A549 (cell line): ENCODE results near the gene ACO1.

ENCODE experiments used
- EP300 ChIP-seq, 2 experiments: fragments of >200 bp; sonication (Bioruptor Twin); formaldehyde crosslinking; IDR thresholded peaks; 2 replicates in 1 of 2; 3 replicates in 1 of 2; pipeline ENCODE4 v1.6.1; 2016 to 2017
- KDM1A ChIP-seq: fragments of 200-600 bp; sonication (generic); IDR thresholded peaks from 2 replicates; pipeline ENCODE4 v1.6.1; 2016; ENCODE audit warnings: low read depth, mild to moderate bottlenecking
- KDM5A ChIP-seq: fragments of 200-600 bp; sonication (generic); IDR thresholded peaks from 2 replicates; pipeline ENCODE4 v1.6.1; 2016; ENCODE audit warnings: antibody characterized with exemption, mild to moderate bottlenecking
- POLR2A ChIP-seq: IDR thresholded peaks from 2 replicates; pipeline ENCODE4 v1.6.1; 2012; ENCODE audit warnings: mild to moderate bottlenecking, low read length
- SMC3 ChIP-seq: fragments of >200 bp; sonication (Bioruptor Twin); formaldehyde crosslinking; IDR thresholded peaks from 3 replicates; pipeline ENCODE4 v1.6.1; 2018; ENCODE audit warnings: inconsistent platforms
- TF ChIP-seq, protein P1 (sequence below): fragments of >200 bp; sonication (Bioruptor Twin); formaldehyde crosslinking; IDR thresholded peaks from 3 replicates; pipeline ENCODE4 v1.5.1; 2016
- TF ChIP-seq, protein P2 (sequence below): fragments of 200-600 bp; sonication (generic); IDR thresholded peaks from 2 replicates; pipeline ENCODE4 v1.6.1; 2016; ENCODE audit warnings: antibody characterized with exemption, mild to moderate bottlenecking, moderate library complexity

DNA sequence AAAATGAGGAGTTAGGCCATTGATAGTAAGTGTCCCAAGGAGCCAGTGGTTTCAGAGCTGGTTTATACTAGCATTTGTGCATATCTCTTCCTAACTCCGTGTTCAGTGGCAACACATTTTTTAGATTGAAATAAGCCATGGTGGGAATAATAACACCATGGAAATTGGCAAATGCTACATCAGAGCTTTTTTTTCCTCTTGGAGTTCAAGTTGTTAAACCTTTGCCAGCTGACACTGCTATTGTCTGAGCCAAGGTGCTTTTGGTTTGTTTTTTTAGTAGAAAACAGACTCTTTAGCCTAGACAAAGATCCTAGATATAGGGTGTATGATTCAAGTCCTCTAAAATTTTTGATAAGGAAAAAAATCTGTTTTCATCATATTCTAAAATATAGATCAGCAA lies 2.8 kb downstream of the ACO1 start:
- TF ChIP-seq, protein P1, sequence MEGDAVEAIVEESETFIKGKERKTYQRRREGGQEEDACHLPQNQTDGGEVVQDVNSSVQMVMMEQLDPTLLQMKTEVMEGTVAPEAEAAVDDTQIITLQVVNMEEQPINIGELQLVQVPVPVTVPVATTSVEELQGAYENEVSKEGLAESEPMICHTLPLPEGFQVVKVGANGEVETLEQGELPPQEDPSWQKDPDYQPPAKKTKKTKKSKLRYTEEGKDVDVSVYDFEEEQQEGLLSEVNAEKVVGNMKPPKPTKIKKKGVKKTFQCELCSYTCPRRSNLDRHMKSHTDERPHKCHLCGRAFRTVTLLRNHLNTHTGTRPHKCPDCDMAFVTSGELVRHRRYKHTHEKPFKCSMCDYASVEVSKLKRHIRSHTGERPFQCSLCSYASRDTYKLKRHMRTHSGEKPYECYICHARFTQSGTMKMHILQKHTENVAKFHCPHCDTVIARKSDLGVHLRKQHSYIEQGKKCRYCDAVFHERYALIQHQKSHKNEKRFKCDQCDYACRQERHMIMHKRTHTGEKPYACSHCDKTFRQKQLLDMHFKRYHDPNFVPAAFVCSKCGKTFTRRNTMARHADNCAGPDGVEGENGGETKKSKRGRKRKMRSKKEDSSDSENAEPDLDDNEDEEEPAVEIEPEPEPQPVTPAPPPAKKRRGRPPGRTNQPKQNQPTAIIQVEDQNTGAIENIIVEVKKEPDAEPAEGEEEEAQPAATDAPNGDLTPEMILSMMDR = no peak
- no peak for TF ChIP-seq POLR2A
- TF ChIP-seq, protein P2, sequence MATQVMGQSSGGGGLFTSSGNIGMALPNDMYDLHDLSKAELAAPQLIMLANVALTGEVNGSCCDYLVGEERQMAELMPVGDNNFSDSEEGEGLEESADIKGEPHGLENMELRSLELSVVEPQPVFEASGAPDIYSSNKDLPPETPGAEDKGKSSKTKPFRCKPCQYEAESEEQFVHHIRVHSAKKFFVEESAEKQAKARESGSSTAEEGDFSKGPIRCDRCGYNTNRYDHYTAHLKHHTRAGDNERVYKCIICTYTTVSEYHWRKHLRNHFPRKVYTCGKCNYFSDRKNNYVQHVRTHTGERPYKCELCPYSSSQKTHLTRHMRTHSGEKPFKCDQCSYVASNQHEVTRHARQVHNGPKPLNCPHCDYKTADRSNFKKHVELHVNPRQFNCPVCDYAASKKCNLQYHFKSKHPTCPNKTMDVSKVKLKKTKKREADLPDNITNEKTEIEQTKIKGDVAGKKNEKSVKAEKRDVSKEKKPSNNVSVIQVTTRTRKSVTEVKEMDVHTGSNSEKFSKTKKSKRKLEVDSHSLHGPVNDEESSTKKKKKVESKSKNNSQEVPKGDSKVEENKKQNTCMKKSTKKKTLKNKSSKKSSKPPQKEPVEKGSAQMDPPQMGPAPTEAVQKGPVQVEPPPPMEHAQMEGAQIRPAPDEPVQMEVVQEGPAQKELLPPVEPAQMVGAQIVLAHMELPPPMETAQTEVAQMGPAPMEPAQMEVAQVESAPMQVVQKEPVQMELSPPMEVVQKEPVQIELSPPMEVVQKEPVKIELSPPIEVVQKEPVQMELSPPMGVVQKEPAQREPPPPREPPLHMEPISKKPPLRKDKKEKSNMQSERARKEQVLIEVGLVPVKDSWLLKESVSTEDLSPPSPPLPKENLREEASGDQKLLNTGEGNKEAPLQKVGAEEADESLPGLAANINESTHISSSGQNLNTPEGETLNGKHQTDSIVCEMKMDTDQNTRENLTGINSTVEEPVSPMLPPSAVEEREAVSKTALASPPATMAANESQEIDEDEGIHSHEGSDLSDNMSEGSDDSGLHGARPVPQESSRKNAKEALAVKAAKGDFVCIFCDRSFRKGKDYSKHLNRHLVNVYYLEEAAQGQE = no peak
- no peak for TF ChIP-seq KDM5A
- no peak for TF ChIP-seq EP300 (IDR thresholded peaks at IDR 0.05)
- no peak for TF ChIP-seq KDM1A
- TF ChIP-seq SMC3 = no peak
